Upper lobe of left lung (tissue), 6 donors: ENCODE results near the gene SC5D. TPM values are rescaled to one million over a fixed set of nuclear protein-coding genes. Genes with fewer than 3 reads are reported as not detected.

Experiments
- ATAC-seq, 2 donors: fragments of 200-7000 bp; cut with Tn5 transposase; one replicate each; pipeline ENCODE4 v1.9.1; 2022; ENCODE audit warnings: mild to moderate bottlenecking in 2 of 2, moderate library complexity in 2 of 2; ENCODE audit not compliant: low FRiP score in 2 of 2
- DNase-seq, 2 donors: peaks; one replicate each; pipeline ENCODE4 v3.0.0-alpha.2; 2019 to 2020
- H3K27ac ChIP-seq, 4 donors: fragments of 200-600 bp; sonication (generic); one replicate each; pipeline ENCODE4 v1.5.1; 2016 to 2019
- H3K27me3 ChIP-seq, 4 donors: fragments of 200-600 bp; sonication (generic); one replicate each; pipeline ENCODE4 v1.5.1; 2017 to 2019
- H3K36me3 ChIP-seq, 4 donors: fragments of 200-600 bp; sonication (generic); one replicate each; pipeline ENCODE4 v1.5.1; 2016 to 2019
- H3K4me1 ChIP-seq, 4 donors: fragments of 200-600 bp; sonication (generic); one replicate each; pipeline ENCODE4 v1.5.1; 2018 to 2019
- H3K4me3 ChIP-seq, 4 donors: fragments of 200-600 bp; sonication (generic); one replicate each; pipeline ENCODE4 v1.5.1; 2017 to 2019; ENCODE audit warnings: mild to moderate bottlenecking in 2 of 4, moderate library complexity in 1 of 4
- H3K9me3 ChIP-seq, 4 donors: fragments of 200-600 bp; sonication (generic); one replicate each; pipeline ENCODE4 v1.5.1; 2018 to 2019
- CTCF ChIP-seq, 6 experiments: fragments of 450-650 bp in 4 of 6; fragments of 200-600 bp in 2 of 6; sonication (generic) in 2 of 6; IDR thresholded peaks; one replicate each; pipeline ENCODE4 v1.5.1; 2016 to 2019; ENCODE audit warnings: antibody characterized with exemption in 6 of 6
- EP300 ChIP-seq, 4 donors: sonication (generic); formaldehyde crosslinking; IDR thresholded peaks; one replicate each; pipeline ENCODE4 v1.5.1; 2017; ENCODE audit warnings: antibody characterized with exemption in 4 of 4, control low read depth in 2 of 4
- POLR2A ChIP-seq, 4 donors: fragments of 450-650 bp; IDR thresholded peaks; one replicate each; pipeline ENCODE4 v1.5.1; 2016 to 2017; ENCODE audit warnings: antibody characterized with exemption in 4 of 4, mild to moderate bottlenecking in 2 of 4
- POLR2AphosphoS5 ChIP-seq, 2 donors: sonication (generic); formaldehyde crosslinking; IDR thresholded peaks; one replicate each; pipeline ENCODE4 v1.5.1; 2017; ENCODE audit warnings: antibody characterized with exemption in 2 of 2
- whole genome bisulfite sequencing, 2 donors: methylation state at CpG; one replicate each; pipeline ENCODE4 v1.1.5; 2017 to 2018; 5-methylcytosine and 5-hydroxymethylcytosine counted together
- total RNA-seq, 6 donors: library from RNA; depleted of rRNA in 4 of 6; stranded (reverse); fragments of >200 nt in 4 of 6; gene quantifications; one replicate each; pipeline versions ENCODE4 v1.1.0 to v1.2.1, GENCODE V29; 2016 to 2021
- donor health status: DM: no; HTN: no; CAD: no; lungs with moderate emphysema.
- donor health status: DM: no; HTN: yes; CAD: no; lungs with severe emphysema.

Gene SC5D
- total RNA-seq, 6 donors from 2014 or later, result 9.4 to 79.9 (median 48.8) TPM

GRCh38 chr11:121323046-121323607 is 30.6 kb downstream of the SC5D start:
- 54 to 64% methylated on average over 6 of the region's 6 CpGs for WGBS, 2 donors
- ATAC-seq (no peak), DNase-seq (no peak)
- H3K36me3 ChIP-seq, result no peaks in the 10 kb centered on the region
- no peak overlapping the region for H3K4me3 ChIP-seq
- H3K27ac ChIP-seq, result no peak overlapping the region
- TF ChIP-seq POLR2A (IDR thresholded peaks at IDR 0.05), result no peak
- TF ChIP-seq POLR2AphosphoS5 (IDR thresholded peaks at IDR 0.05), result no peak
- TF ChIP-seq CTCF (IDR thresholded peaks at IDR 0.05), result no peak
- TF ChIP-seq EP300 (IDR thresholded peaks at IDR 0.05), result no peak
- peaks cover 0 to 5% (median 2%) of the 10 kb centered on the region in 4 donors for H3K4me1 ChIP-seq
- H3K9me3 ChIP-seq, result no peaks in the 10 kb centered on the region
- no peaks in the 10 kb centered on the region for H3K27me3 ChIP-seq

- H3K27me3 ChIP-seq, result no peaks in the 10 kb centered on the region
- no peaks in the 10 kb centered on the region for H3K36me3 ChIP-seq
- H3K9me3 ChIP-seq, result no peaks in the 10 kb centered on the region
- no peak overlapping the region for H3K27ac ChIP-seq
- H3K4me1 ChIP-seq, result no peaks in the 10 kb centered on the region
- no peak for TF ChIP-seq POLR2AphosphoS5 (IDR thresholded peaks at IDR 0.05)
- no peak for TF ChIP-seq EP300 (IDR thresholded peaks at IDR 0.05)
- no peak for TF ChIP-seq CTCF (IDR thresholded peaks at IDR 0.05)
- no peak for TF ChIP-seq POLR2A (IDR thresholded peaks at IDR 0.05)
- DNase-seq, result no peak
- no peak for ATAC-seq
- H3K4me3 ChIP-seq, result no peak overlapping the region
- 67 to 82% methylated on average over 4 of the region's 4 CpGs for WGBS, 2 donors
Observed at GRCh38 chr11:121326230-121326629, 33.7 kb downstream of the SC5D start.

- no peak for TF ChIP-seq CTCF (IDR thresholded peaks at IDR 0.05)
- TF ChIP-seq EP300 (IDR thresholded peaks at IDR 0.05), result no peak
- TF ChIP-seq POLR2A (IDR thresholded peaks at IDR 0.05), result no peak
- TF ChIP-seq POLR2AphosphoS5 (IDR thresholded peaks at IDR 0.05), result no peak
- no peak overlapping the region for H3K27ac ChIP-seq
- no peaks in the 10 kb centered on the region for H3K9me3 ChIP-seq
- WGBS, 2 donors, result 29 to 86% methylated on average over 1 of the region's 1 CpG
- DNase-seq, result no peak
- H3K4me1 ChIP-seq, result no peaks in the 10 kb centered on the region
- no peaks in the 10 kb centered on the region for H3K27me3 ChIP-seq
- H3K36me3 ChIP-seq, result no peaks in the 10 kb centered on the region
- ATAC-seq, result no peak
- H3K4me3 ChIP-seq, result no peak overlapping the region
Observed at GRCh38 chr11:121327553-121327952, 35.0 kb downstream of the SC5D start.

GRCh38 chr11:121328176-121328966 is 35.8 kb downstream of the SC5D start:
- Histone ChIP-seq H3K4me3 (no peak overlapping the region), H3K36me3 (no peaks in the 10 kb centered on the region), H3K9me3 (no peaks in the 10 kb centered on the region), H3K27ac (no peak overlapping the region), H3K27me3 (no peaks in the 10 kb centered on the region), H3K4me1 (no peaks in the 10 kb centered on the region)
- DNase-seq (no peak), ATAC-seq (no peak)
- TF ChIP-seq POLR2A (IDR thresholded peaks at IDR 0.05) (no peak), POLR2AphosphoS5 (IDR thresholded peaks at IDR 0.05) (no peak), CTCF (IDR thresholded peaks at IDR 0.05) (no peak), EP300 (IDR thresholded peaks at IDR 0.05) (no peak)
- WGBS, 2 donors, result 79 to 86% methylated on average over 16 of the region's 16 CpGs
